Superior temporal gyrus (tissue), 1 donor: ENCODE results near the gene FLT4.

Source experiments
- DNase-seq: peaks from one replicate; pipeline ENCODE4 v3.0.0-alpha.2; 2016; ENCODE audit errors: extremely low spot score

Gene FLT4

GRCh38 chr5:180592176-180592575 is 57.2 kb downstream of the FLT4 start:
- DNase-seq, result no peak

GRCh38 chr5:180591311-180591887 is 58.0 kb downstream of the FLT4 start, which contains the start of gene SCGB3A1:
SCGB3A1 (minus strand) TSS chr5:180591499; CDS start chr5:180591462, 37 bp downstream.
- DNase-seq, result no peak

GRCh38 chr5:180590543-180591310 is 58.7 kb downstream of the FLT4 start:
- no peak for DNase-seq

GRCh38 chr5:180589771-180590542 is 59.4 kb downstream of the FLT4 start:
- no peak for DNase-seq

- DNase-seq, result no peak
Observed at GRCh38 chr5:180586870-180587269, 62.5 kb downstream of the FLT4 start.

- no peak for DNase-seq
Observed at GRCh38 chr5:180586204-180586603, 63.2 kb downstream of the FLT4 start.

GRCh38 chr5:180583738-180584137 is 65.7 kb downstream of the FLT4 start:
- DNase-seq, result no peak

- DNase-seq, result no peak
Observed at GRCh38 chr5:180580681-180581080, 68.7 kb downstream of the FLT4 start.

- peak; percentile 32 for DNase-seq
Observed at GRCh38 chr5:180575571-180575970, 73.8 kb downstream of the FLT4 start.

GRCh38 chr5:180568914-180569313 is 80.5 kb downstream of the FLT4 start:
- no peak for DNase-seq

GRCh38 chr5:180563994-180564393 is 85.4 kb downstream of the FLT4 start:
- no peak for DNase-seq

- DNase-seq, result no peak
Observed at GRCh38 chr5:180558232-180558631, 91.2 kb downstream of the FLT4 start.

GRCh38 chr5:180557217-180557809 is 92.1 kb downstream of the FLT4 start:
- no peak for DNase-seq

GRCh38 chr5:180555168-180555921 is 94.1 kb downstream of the FLT4 start:
- DNase-seq, result no peak

- no peak for DNase-seq
Observed at GRCh38 chr5:180553530-180553929, 95.9 kb downstream of the FLT4 start.
